GM10266 (cell line): ENCODE data around the gene WEE2.

ENCODE experiments used
- DNase-seq: peaks from one replicate; pipeline ENCODE4 v3.0.0; 2012; ENCODE audit errors: extremely low spot score
- TF ChIP-seq, protein P1 (sequence below): IDR thresholded peaks from 2 replicates; pipeline ENCODE4 v1.5.1; 2012; ENCODE audit warnings: mild to moderate bottlenecking, low read depth; ENCODE audit not compliant: control insufficient read depth, insufficient read depth; ENCODE audit errors: missing control alignments

WEE2 gene

DNA sequence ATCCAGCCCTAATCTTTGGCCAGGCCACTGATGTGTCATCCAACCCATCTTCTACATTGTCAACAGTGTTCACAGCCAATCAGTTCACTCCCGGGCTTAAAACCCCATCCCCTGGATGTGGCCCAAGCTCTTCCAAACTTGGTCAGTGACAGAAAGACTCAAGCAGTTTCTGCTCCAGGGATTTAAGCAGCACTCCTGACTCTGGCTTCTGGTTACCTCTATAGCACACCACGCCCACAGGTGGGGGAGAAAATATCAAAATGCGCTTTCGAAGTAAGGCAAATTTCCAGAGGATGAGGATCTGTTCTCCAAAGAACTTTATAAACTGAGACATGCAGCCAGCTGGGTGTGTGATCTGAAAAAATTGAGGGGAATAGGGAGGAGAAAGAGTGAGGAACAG is 42.1 kb upstream of the WEE2 start:
- no peak for DNase-seq
- TF ChIP-seq, protein P1, sequence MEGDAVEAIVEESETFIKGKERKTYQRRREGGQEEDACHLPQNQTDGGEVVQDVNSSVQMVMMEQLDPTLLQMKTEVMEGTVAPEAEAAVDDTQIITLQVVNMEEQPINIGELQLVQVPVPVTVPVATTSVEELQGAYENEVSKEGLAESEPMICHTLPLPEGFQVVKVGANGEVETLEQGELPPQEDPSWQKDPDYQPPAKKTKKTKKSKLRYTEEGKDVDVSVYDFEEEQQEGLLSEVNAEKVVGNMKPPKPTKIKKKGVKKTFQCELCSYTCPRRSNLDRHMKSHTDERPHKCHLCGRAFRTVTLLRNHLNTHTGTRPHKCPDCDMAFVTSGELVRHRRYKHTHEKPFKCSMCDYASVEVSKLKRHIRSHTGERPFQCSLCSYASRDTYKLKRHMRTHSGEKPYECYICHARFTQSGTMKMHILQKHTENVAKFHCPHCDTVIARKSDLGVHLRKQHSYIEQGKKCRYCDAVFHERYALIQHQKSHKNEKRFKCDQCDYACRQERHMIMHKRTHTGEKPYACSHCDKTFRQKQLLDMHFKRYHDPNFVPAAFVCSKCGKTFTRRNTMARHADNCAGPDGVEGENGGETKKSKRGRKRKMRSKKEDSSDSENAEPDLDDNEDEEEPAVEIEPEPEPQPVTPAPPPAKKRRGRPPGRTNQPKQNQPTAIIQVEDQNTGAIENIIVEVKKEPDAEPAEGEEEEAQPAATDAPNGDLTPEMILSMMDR, result no peak

DNA sequence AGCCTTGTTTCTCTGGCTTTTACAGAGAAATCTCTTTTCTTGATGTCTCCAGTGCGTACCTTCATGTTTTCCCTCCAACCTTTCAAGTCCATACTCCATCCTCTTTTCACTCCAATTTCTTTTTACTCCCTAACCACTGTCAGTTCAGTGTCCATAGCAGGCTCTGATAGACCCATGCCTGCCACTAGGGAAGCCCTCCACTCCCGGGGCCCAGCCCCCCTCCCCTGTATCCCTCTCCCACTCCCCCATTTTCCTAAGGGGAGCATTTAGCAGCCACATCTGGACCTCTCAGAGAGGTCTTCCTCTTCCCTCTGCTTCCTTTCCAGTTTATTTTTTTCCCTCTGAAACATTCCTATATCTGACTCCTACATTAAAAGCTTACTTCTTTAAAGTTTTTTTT is 39.3 kb upstream of the WEE2 start:
- DNase-seq, result no peak
- TF ChIP-seq, protein P1, result no peak

DNA sequence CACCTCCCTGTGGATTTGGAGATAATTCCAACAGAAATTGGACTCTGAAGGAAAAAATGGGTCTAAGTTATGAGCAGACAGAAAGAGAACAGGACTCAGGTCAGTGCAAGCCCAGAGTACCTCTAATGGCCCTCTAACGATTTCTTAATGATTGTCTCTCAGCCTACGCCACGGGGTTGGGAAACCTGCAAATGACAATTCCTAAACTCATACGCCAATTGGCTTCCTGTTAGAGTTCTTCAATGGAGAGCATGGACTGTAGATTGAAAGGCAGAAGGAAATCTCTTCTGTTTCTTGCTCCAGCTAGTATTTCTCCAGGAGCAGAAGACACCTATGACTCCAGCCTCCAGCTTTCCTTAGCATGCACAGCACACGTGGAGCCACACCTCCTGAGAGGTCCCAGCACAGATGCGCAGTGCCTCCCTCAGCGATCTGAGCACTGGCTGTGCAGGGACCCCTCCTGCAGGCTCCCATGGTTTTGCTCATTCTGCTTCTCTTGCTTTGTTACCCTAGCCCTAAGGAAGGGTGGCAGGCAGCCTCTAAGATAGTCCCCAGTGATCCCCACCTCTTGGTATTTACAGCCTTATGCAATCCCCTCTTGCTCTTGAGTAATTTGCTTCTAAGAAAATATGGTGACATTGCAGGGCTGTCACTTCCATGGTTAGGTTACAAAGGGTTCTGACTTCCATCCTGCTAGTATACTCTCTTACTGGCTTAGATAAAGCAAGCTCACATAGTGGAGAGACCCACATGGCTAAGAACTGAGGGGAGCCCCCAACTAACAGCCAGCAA is 36.3 kb upstream of the WEE2 start:
- TF ChIP-seq, protein P1, result no peak
- no peak for DNase-seq

DNA sequence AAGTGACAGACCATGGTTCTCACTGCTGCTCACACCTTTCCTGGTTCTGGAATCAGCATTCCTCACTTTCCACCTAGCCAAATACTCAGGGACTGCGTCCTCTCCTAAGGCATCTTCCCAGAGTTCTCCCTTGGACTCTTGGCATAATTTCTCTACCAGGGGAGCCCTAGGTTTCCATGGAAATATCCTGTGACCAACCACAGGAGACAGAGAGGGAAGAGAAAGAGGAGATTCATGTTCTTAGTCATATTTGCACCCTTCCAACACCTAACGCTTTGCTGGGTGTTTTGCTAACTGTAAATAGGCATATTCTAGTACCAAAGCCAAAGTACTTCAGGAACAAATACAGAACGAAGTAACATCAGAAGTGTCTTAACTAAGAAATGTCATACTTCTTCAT is 34.8 kb upstream of the WEE2 start:
- DNase-seq, result no peak
- TF ChIP-seq, protein P1, result no peak

GRCh38 chr7:141674171-141674671 is 33.9 kb upstream of the WEE2 start:
- no peak for DNase-seq
- TF ChIP-seq, protein P1, result no peak

- TF ChIP-seq, protein P1, result peak; percentile 21
These were observed 33.5 kb upstream of the WEE2 start for GRCh38 chr7:141674702-141675101.

DNA sequence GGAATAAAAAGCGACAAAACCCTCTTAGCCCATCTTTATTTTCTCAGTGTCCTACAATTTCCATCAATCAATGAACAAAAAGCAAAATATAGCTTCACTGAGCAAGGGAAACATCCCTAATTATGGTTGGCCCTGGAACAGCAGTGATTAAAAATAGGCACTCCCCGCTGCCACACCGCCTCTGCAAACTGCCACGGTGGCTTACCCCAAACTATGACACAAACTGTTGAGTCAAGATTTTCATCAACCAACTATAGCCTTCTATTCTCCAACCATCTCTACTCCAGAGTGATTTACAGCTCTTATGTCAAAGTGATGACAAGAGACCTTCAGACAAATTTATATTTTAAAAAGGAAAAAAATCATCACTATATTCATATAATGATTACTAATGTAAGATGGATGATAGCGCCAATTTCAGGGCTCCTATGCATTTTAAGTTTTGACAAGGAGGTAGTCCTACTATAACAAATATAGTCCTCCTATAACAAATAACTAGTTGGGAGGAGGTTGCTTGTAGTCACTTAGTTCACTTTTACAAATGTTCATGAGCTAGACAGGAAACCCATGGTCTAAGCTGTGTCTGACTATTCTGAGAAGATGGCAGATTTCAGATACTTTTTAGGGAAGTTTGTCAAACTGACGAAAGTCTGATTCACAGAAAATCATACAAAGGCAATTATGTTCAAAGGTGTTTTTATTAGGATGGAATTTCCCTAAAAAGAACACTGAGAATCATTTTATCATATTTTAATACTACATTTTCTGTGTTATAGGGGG is 32.5 kb upstream of the WEE2 start:
- TF ChIP-seq, protein P1, result no peak
- DNase-seq, result no peak

More at GRCh38 chr7:141674702-141675101, 33.5 kb upstream of the WEE2 start:
- no peak for DNase-seq
